ENCODE data around the gene CRACR2A.

CRACR2A gene

DNA sequence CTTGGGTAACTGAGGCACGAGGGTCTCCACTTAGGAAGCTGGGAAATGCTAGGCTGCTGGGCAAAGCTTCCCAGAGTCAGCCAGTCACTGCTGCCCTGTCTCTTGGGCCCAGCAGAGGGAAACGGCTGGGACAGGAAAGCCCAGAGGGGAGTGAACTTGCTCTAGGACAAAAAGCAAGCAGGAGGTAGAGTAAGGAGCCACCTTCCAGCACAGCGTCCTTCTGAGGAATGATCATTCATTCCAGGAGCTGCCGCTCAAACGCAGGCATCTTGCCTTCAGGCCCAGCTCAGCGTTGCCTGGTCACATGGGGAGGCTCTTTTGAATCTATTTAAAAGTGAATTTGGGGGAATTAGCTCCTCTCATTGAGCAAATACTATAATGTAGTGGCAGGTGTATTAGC is 118.6 kb downstream of the CRACR2A start:
- TF ChIP-seq CTCF (conservative IDR thresholded peaks at IDR 0.05), result no peak
- no peak overlapping the region for H3K27ac ChIP-seq

- TF ChIP-seq CTCF (conservative IDR thresholded peaks at IDR 0.05), result no peak
- H3K27ac ChIP-seq, result no peak overlapping the region
Observed at GRCh38 chr12:3633396-3633795, 119.5 kb downstream of the CRACR2A start.

GRCh38 chr12:3632754-3633153 is 120.2 kb downstream of the CRACR2A start:
- no peak for TF ChIP-seq CTCF (conservative IDR thresholded peaks at IDR 0.05)
- H3K27ac ChIP-seq, result no peak overlapping the region

DNA sequence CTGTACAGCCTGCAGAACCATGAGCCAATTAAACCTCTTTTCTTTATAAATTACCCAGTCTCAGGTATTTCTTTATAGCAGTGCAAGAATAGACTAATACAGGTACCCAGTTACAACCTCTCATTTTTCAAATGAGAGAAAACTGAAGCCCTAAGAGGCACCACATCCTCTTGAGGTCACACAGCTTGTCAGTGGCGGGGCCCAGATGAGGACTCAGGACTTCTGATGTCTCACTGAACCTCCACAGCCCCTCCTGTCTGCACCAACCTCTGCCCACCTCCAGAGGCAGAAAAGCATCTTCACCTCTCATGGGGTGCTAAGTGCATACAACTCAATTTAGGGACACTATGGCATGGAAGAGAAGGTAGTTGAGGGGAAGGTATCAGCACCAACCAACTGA is 120.7 kb downstream of the CRACR2A start:
- no peak overlapping the region for H3K27ac ChIP-seq
- TF ChIP-seq CTCF (conservative IDR thresholded peaks at IDR 0.05), result no peak

DNA sequence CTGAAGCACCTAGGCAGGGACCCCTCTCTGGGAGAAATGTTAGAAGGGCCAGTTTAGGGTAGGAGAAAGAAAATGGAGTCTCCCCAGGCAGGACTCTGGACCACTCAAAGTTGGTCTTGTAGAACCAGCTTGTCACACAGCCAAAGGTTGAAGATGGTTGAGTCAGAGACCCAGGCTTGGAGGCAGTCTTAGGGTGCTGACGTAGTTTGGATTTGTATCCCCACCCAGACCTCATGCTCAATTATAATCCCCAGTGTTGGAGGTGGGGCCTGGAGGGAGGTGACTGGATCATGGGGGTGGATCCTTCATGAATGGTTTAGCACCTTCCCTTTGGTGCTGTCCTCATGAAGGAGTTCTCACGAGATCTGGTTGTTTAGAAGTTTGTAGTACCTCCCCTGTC is 121.2 kb downstream of the CRACR2A start:
- no peak for TF ChIP-seq CTCF (conservative IDR thresholded peaks at IDR 0.05)
- H3K27ac ChIP-seq, result no peak overlapping the region

DNA sequence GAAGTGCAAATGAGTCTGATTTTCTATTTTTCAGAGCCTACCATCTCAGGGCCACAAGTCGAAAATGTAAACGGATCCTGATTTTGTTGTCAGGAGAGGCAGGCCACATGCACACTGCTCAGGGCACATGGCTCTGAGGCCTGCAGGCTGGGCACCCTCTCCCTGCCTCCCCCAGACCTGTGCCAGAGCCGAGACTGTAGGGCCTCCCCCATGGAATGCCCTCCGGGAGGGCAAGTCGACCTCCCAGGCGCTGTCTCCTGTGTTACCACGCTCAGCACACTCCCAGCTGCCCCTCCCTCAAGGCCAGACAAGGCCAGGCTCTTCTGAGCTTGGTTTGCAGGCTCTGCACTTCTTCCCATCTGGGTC is 121.7 kb downstream of the CRACR2A start:
- no peak overlapping the region for H3K27ac ChIP-seq
- TF ChIP-seq CTCF (conservative IDR thresholded peaks at IDR 0.05), result no peak

GRCh38 chr12:3630621-3631271 is 122.2 kb downstream of the CRACR2A start:
- no peak overlapping the region for H3K27ac ChIP-seq
- no peak for TF ChIP-seq CTCF (conservative IDR thresholded peaks at IDR 0.05)
